ENCODE data around the gene BMAL1.
A peak's percentile ranks its signal among the peaks of the same experiment; 100 is the strongest.

BMAL1 gene

GRCh38 chr11:13260963-13261588 lies 16.5 kb upstream of the BMAL1 start:
- intact Hi-C loops (cut with DNase I) = no loop called here

DNA sequence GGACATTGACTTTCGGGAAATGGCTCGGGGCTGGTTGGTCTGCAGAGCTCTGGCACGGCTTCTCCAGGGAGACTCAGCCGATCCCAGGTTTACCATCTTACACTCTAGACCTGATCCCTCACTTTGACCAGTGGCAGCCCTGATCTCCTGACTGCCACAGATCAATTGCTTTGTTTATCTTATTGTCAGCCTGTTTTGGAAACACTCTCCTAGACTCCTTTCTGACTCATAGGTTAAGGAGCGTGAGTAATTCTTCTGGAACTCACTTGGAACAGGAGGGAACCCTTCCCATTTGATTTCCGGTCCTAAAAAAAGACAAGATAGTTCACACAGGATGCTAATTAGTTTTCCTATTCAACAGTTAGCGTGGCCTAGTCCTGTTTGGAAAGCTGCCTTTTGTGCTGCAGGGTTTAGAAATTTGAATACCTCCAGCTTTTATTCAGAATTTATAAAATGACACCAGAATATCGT lies 16.0 kb upstream of the BMAL1 start:
- intact Hi-C loops (cut with DNase I) = no loop called here
- no peak for DNase-seq

More at GRCh38 chr11:13260963-13261588, 16.5 kb upstream of the BMAL1 start:
- DNase-seq = no peak

DNA sequence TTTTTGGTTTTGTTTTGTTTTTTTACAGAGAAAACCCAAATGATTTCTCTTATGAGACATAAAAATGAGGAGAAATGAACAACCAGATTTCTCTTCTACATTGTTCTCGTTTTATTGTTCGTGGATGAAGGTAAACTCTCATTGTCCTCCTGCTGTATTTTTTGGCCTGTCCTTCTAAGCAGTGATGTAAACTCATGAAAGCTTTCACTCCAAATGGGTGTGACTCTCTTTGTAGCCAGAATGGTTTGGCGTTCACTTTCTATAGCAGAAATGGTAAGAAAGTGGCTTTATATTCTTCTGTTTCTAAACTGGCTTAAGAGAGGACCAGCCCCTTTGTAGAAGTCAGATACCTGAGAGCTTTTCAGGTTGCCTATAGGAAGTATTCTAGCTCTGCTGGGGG lies 15.5 kb upstream of the BMAL1 start:
- no peak for DNase-seq
- intact Hi-C loops (cut with DNase I) = no loop called here

- intact Hi-C loops (cut with DNase I) = no loop called here
- no peak for DNase-seq
These were observed 8.8 kb upstream of the BMAL1 start for GRCh38 chr11:13268791-13269190.

- no peak for DNase-seq
- intact Hi-C loops (cut with DNase I) = no loop called here
These were observed 7.8 kb upstream of the BMAL1 start for GRCh38 chr11:13269775-13270174.

GRCh38 chr11:13271060-13271693 lies 6.4 kb upstream of the BMAL1 start:
- no peak for DNase-seq
- intact Hi-C loops (cut with DNase I) = no loop called here

DNA sequence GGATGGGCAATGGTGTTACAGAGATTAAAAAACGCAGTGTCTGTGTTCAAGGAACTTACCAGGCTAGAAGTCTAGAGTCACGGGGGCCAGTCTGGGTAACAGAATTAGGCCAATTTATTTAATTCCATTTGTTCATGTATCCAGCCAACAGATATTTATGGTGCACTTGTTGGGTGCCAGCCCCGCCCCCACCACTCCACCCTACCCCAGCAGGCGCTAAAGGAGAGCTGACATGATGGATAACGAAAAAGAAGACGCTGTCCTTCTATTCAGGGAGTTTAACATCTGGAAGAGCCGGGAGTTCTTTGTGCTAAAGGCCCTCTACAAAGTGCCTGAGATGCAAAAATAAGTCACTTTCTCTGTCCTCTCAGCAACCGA lies 1.1 kb upstream of the BMAL1 start:
- no peak for DNase-seq
- intact Hi-C loops (cut with DNase I) = loop anchor here (5.0 kb wide), 2 partner anchors 61 to 186 kb away; partner anchors contain the start of gene BTBD10

DNA sequence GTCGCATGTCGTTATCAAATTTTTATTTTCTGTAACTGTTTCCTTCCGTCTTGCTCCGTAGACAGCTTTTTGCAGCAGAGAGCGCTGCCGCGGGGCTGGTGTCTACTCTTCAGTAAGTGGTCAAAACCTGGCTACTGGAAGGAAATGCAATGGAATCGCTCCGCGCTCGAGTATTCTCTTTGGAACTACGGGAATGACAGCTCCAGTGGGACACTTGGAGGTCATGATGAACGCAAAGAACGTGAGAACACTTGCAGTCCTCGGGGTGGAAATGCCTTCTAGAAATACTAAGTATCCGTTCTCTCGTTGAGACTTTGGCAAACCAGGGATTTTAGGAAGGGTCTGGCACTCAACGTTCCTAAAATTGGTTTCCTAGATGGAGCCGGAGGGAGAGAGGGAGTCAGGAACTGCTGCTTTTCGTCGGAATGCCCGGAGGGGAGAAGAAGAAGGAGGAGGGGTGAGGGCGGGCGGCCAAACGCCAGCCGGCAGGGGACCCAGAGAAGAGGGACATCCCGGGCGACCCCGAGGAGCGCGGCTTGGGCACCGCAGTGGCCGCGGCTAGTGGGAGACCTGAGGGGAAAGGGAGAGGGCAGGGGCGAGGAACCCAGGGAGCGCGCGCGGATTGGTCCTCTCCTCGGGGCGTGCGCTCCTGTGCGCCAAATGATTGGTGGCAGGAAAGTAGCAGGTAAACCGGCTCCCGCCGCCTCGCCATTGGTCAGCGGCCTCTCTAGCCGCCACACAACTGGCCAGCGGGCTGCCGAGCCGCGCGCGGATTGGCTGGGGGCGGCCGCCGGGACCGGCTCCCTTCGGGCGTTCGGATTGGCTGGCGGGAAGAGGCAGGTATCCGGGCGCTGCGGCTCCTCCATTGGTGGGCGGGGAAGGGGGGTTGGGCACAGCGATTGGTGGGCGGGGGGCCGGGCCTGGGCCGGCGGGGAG lies 490 bp upstream of the BMAL1 start:
- DNase-seq = peak; percentile 89 to 100 (median 96)
- intact Hi-C loops (cut with DNase I) = loop anchor here (5.0 kb wide), 2 partner anchors 60 to 185 kb away; partner anchors contain the start of gene BTBD10

DNA sequence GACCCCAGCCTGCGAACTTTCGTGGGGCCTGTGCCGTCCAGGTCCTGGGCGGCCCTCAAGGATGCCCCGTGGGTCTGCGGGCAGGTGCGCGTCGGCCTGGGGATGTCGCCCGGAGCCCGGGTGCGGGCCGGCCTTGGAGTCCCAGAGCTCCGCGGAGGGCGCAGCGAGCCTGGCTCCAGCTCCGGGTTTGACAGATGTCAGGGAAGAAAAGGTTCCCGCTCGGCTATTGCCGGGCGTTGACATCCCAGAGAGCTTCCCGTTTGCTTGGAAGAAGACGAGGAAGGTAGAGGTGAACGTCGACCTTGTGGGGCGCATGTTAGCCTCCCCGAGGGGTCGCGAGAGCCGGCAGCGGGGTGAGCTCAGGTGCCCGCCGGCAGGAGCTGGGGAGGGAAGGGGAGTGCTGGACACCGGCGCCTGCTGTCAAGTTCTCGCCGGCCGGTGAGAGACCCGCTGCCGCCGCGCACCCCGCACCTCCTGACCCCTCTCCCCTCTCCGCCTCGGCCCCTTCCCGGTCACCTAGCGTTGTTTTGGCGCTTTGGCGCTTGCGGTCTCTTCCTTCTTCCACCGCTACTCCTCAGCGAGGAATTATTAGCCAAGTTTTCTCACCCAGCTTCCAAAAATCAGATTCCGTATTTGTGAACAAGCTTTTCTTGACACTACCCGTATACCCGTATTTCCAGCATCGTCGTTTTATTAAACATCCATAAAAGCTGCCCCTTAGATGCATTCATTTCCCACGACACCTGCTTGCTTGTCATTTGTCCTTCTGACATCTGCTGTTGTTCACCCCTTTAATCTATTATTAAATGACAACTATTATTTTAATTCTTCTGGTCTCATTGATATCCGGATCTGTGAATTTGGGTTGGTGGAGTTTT lies 1.3 kb downstream of the BMAL1 start:
- intact Hi-C loops (cut with DNase I) = loop anchor here (5.0 kb wide), 2 partner anchors 58 to 183 kb away; partner anchors contain the start of gene BTBD10
- DNase-seq = peak in 3 of 10 donors; percentile 17 to 86 (median 74)

GRCh38 chr11:13279487-13279834 lies 1.9 kb downstream of the BMAL1 start:
- intact Hi-C loops (cut with DNase I) = loop anchor here (5.0 kb wide), 2 partner anchors 58 to 183 kb away; partner anchors contain the start of gene BTBD10
- DNase-seq = no peak

DNA sequence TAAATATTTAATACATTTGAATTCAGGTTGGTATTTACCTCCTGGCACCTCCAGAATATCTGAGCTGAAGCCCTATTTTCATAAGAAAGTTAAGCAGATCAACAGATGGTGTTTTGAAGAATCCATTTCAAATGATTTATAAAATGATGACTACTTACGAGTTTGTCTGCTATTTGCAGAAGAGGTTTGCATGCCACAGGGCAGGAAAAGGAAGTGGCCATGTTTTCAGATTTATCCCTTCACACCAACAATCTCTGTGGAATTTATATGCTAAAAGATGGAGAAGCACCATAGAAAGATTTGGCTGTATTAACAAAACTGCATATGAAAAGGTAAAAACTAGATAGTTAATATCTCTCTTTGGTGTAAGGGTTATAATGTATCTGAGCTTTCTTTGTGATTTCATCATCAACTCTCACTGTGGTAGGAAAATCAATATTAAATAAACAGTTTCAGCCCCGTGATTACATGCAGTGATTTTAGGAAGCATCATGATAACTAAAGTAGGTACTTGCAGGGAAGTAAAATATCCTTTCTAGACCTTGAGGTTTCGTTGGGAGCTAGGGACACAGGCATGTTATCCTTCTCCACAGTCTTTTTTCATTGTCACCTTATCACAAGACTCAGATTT lies 2.6 kb downstream of the BMAL1 start:
- no peak for DNase-seq
- intact Hi-C loops (cut with DNase I) = no loop called here

- DNase-seq = no peak
- intact Hi-C loops (cut with DNase I) = no loop called here
These were observed 3.2 kb downstream of the BMAL1 start for GRCh38 chr11:13280777-13281176.

GRCh38 chr11:13283636-13284035 lies 6.0 kb downstream of the BMAL1 start:
- intact Hi-C loops (cut with DNase I) = no loop called here
- no peak for DNase-seq

GRCh38 chr11:13284776-13285588 lies 7.4 kb downstream of the BMAL1 start:
- DNase-seq = no peak
- intact Hi-C loops (cut with DNase I) = no loop called here

GRCh38 chr11:13286279-13286821 lies 8.8 kb downstream of the BMAL1 start:
- intact Hi-C loops (cut with DNase I) = no loop called here
- no peak for DNase-seq

DNA sequence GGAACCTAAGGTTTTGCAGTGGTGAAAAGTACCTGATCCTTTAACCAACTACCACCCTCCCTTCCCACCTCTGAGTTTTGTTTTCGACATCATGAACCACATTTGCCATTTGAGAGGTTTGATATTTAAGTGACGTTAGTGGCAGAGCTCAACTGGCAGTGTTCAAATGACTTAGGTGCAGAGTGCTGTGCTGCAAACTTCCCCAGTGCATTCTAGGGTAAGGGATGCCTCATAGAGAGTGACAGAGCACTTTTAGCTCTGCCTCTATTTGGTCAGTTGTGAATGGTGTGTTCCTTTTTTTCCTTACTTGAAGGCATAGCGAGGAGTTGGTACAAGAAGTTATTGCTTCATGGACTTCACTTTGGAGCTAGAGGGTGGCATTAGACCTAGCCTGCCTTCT lies 9.4 kb downstream of the BMAL1 start:
- no peak for DNase-seq
- intact Hi-C loops (cut with DNase I) = no loop called here

GRCh38 chr11:13287681-13288080 lies 10.1 kb downstream of the BMAL1 start:
- intact Hi-C loops (cut with DNase I) = no loop called here

DNA sequence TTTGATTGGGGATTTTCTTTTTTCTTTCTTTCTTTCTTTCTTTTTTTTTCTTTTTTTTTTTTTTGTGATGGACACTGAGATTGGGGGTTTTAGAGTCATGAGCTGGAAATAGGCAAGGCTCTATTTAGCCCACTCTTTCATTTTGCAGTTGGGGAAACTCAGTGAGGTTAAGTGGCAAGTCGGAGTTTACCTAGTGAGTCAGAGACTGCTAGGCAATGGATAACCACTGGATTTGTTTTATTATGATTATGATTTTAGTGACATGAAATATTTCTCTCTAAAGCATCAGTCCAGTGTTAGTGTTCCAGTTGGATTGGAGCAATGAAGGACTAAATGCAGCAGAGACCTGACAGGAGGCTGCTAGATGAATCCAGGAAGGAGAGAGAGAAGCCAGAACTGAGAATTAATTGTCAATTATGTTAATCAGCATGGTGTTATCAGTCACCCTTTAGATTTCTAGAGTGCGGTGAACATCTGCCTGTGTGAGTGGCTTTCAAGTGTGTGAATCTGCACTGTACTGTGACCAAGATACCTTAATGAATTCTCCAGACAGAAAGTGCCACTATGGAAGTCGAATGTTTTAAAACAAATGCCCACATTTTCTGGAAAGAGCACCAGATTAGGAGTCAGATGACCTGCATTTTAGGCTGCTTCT lies 10.9 kb downstream of the BMAL1 start:
- no peak for DNase-seq
- intact Hi-C loops (cut with DNase I) = no loop called here

More at GRCh38 chr11:13287681-13288080, 10.1 kb downstream of the BMAL1 start:
- DNase-seq = no peak
